ENCODE measurements around the gene HLCS. TPM values are rescaled to one million over a fixed set of nuclear protein-coding genes. Genes with fewer than 3 reads are reported as not detected.

The HLCS gene
- total RNA-seq, 1 experiment from 2014 or later: 12.7 TPM

- no peak overlapping the region for H2BK120ac ChIP-seq (ENCODE audit: low read depth, low read length, poor library complexity, severe bottlenecking)
- H3K4me3 Mint-ChIP-seq: no peak overlapping the region
- H3K4me1 Mint-ChIP-seq: peaks cover 0 to 4% of the 10 kb centered on the region in 2 experiments; a peak in 2 of 4 replicates
- H3K79me1 ChIP-seq (ENCODE audit: insufficient read depth, low read depth, low read length, poor library complexity, severe bottlenecking): no peaks in the 10 kb centered on the region
- H3T11ph ChIP-seq (ENCODE audit: low read length): no peak overlapping the region
- H3K4me1 ChIP-seq (ENCODE audit: insufficient read depth, low read length): no peaks in the 10 kb centered on the region
- no peaks in the 10 kb centered on the region for H3K27me3 ChIP-seq (ENCODE audit: insufficient read depth, low read length)
- H3K9me3 ChIP-seq (ENCODE audit: control insufficient read depth, low read depth, low read length): no peaks in the 10 kb centered on the region
- no peak overlapping the region for H2BK20ac ChIP-seq (ENCODE audit: low read depth, low read length, poor library complexity, severe bottlenecking)
- no peak overlapping the region for H3K4ac ChIP-seq (ENCODE audit: low read depth, low read length)
- no peak overlapping the region for H4K5ac ChIP-seq (ENCODE audit: insufficient read length, low read depth, low read length)
- no peak overlapping the region for H2BK5ac ChIP-seq (ENCODE audit: insufficient read length, low read length)
- no peak overlapping the region for H3K23ac ChIP-seq (ENCODE audit: insufficient read length, low read depth, low read length)
- no peak overlapping the region for H4K91ac ChIP-seq (ENCODE audit: insufficient read length, low read depth, low read length)
- no peak overlapping the region for H3K4me2 ChIP-seq (ENCODE audit: insufficient read depth, insufficient read length, low read length)
- DNase-seq: no peak
- H2AK5ac ChIP-seq (ENCODE audit: insufficient read length, low read length): no peak overlapping the region
- H3K27ac ChIP-seq (ENCODE audit: insufficient read length, low read depth, low read length): no peak overlapping the region
- peaks cover 0 to 3% of the 10 kb centered on the region in 2 experiments; a peak in 1 of 5 replicates for H3K9me3 Mint-ChIP-seq
- no peaks in the 10 kb centered on the region; a peak in 1 of 7 replicates for H3K36me3 Mint-ChIP-seq (ENCODE audit: insufficient read depth in 1 of 3, low read depth in 3 of 3)
- H3K14ac ChIP-seq (ENCODE audit: insufficient read depth, low read length): no peak overlapping the region
- peaks cover 24% of the 10 kb centered on the region for H3K27me3 Mint-ChIP-seq (ENCODE audit: low read depth)
- no peak overlapping the region for H3K56ac ChIP-seq (ENCODE audit: insufficient read length, low read depth, low read length)
- no peak overlapping the region for H3K27ac Mint-ChIP-seq
- no peaks in the 10 kb centered on the region for H3K79me2 ChIP-seq (ENCODE audit: insufficient read depth, low read length)
- no peak overlapping the region for H4K8ac ChIP-seq (replicated peaks; ENCODE audit: insufficient read length, low read depth, low read length)
- H3K23me2 ChIP-seq (ENCODE audit: insufficient read length, low read depth, low read length, poor library complexity, severe bottlenecking): no peaks in the 10 kb centered on the region
- no peak overlapping the region for H3K9ac ChIP-seq (ENCODE audit: extremely low read depth, insufficient read length, low read length)
- no peak overlapping the region for H2BK15ac ChIP-seq (ENCODE audit: low read depth, low read length)
- no peak overlapping the region for H3K18ac ChIP-seq (ENCODE audit: insufficient read length, low read depth, low read length)
- H4K20me1 ChIP-seq (ENCODE audit: control insufficient read depth, insufficient read depth, insufficient read length): no peaks in the 10 kb centered on the region
- H2BK12ac ChIP-seq (ENCODE audit: insufficient read length, low read depth, low read length): no peak overlapping the region
- H2AFZ ChIP-seq (ENCODE audit: low read length): no peak overlapping the region
- WGBS (ENCODE audit: extremely low coverage, insufficient read length, low lambda C conversion rate): no CpG with 5 or more reads among the region's 30 CpGs
- TF ChIP-seq CTCF (conservative IDR thresholded peaks at IDR 0.05): no peak
Observed at GRCh38 chr21:36730291-36731281, 235.9 kb downstream of the HLCS start.

All from H9 (cell line).